H1 (cell line): Measurements from ENCODE around the gene LYZ. TPM values are rescaled to one million over a fixed set of nuclear protein-coding genes. Genes with fewer than 3 reads are reported as not detected.

Experiments
- CTCF ChIA-PET: fragments of 300-600 bp; sonication (Branson Sonifier 250); formaldehyde crosslinking; loops from one replicate; lab custom pipeline; 2021; ENCODE audit not compliant: partially characterized antibody; lab: Charles Lee
- POLR2A ChIA-PET: fragments of 300-600 bp; sonication (Branson Sonifier 250); formaldehyde crosslinking; loops from one replicate; lab custom pipeline; 2021; ENCODE audit warnings: inconsistent platforms; ENCODE audit not compliant: partially characterized antibody; lab: Charles Lee
- DNase-seq, 2 experiments: peaks; one replicate each; pipeline versions ENCODE4 v3.0.0 to v3.0.0-alpha.2; 2010 to 2022; ENCODE audit warnings: low spot score in 2 of 2, low read depth in 1 of 2, mixed read lengths in 1 of 2
- FAIRE-seq: peaks from 2 replicates; lab custom pipeline; 2011; peaks lifted over from hg19 to GRCh38; lab: Jason Lieb, UNC
- H2AFZ ChIP-seq: 2 replicates; pipeline ENCODE4 v1.8.1; 2012; ENCODE audit warnings: low read length, inconsistent platforms
- H2AK5ac ChIP-seq: 2 replicates; pipeline ENCODE4 v1.6.1; 2013; ENCODE audit warnings: low read depth, low read length
- H2BK120ac ChIP-seq: replicated peaks from 2 replicates; pipeline ENCODE3; 2013; ENCODE audit warnings: low read depth, low read length, inconsistent platforms
- H2BK12ac ChIP-seq: 2 replicates; pipeline ENCODE4 v1.6.1; 2013; ENCODE audit warnings: low read depth, low read length
- H2BK15ac ChIP-seq: 2 replicates; pipeline ENCODE4 v1.6.1; 2013; ENCODE audit warnings: low read length
- H2BK20ac ChIP-seq: 2 replicates; pipeline ENCODE4 v1.6.1; 2013; ENCODE audit warnings: low read length
- H2BK5ac ChIP-seq: 2 replicates; pipeline ENCODE4 v1.6.1; 2013; ENCODE audit warnings: low read depth, low read length
- H3K14ac ChIP-seq: 2 replicates; pipeline ENCODE4 v1.6.1; 2013; ENCODE audit warnings: inconsistent platforms; ENCODE audit not compliant: insufficient read length
- H3K18ac ChIP-seq: 2 replicates; pipeline ENCODE4 v1.6.1; 2013; ENCODE audit warnings: low read length; ENCODE audit errors: extremely low read depth
- H3K23ac ChIP-seq: 2 replicates; pipeline ENCODE4 v1.6.1; 2013; ENCODE audit warnings: inconsistent platforms; ENCODE audit not compliant: insufficient read length
- H3K23me2 ChIP-seq: 2 replicates; pipeline ENCODE4 v1.6.1; 2013; ENCODE audit warnings: low read depth, low read length
- H3K27ac ChIP-seq: 2 replicates; pipeline ENCODE4 v1.6.1; 2011; ENCODE audit warnings: low read depth, low read length, inconsistent platforms
- H3K27me3 ChIP-seq, 4 experiments: replicated peaks in 1 of 4; 1 replicate in 1 of 4; 2 replicates in 3 of 4; pipeline versions ENCODE4 v1.6.1 to v1.8.1; 2011 to 2013; ENCODE audit warnings: low read length in 3 of 4, mild to moderate bottlenecking in 3 of 4, inconsistent platforms in 2 of 4, mixed read lengths in 2 of 4, moderate library complexity in 1 of 4; ENCODE audit not compliant: control insufficient read depth in 3 of 4, insufficient read depth in 3 of 4; ENCODE audit errors: extremely low read depth in 1 of 4
- H3K36me3 ChIP-seq, 4 experiments: 2 replicates each; pipeline versions ENCODE4 v1.6.1 to v1.8.1; 2011 to 2013; ENCODE audit warnings: mild to moderate bottlenecking in 4 of 4, low read length in 3 of 4, moderate library complexity in 2 of 4, control low read depth in 1 of 4, inconsistent platforms in 1 of 4; ENCODE audit not compliant: insufficient read depth in 4 of 4, control insufficient read depth in 2 of 4
- H3K4ac ChIP-seq: replicated peaks from 2 replicates; pipeline ENCODE3; 2013; ENCODE audit warnings: low read length, low read depth, mixed read lengths, inconsistent platforms; ENCODE audit not compliant: insufficient read length
- H3K4me1 ChIP-seq, 4 experiments: replicated peaks in 1 of 4; 1 replicate in 1 of 4; 2 replicates in 3 of 4; pipeline versions ENCODE4 v1.6.1 to v1.8.1; 2011 to 2013; ENCODE audit warnings: low read length in 3 of 4, inconsistent platforms in 2 of 4, mixed read lengths in 1 of 4; ENCODE audit not compliant: insufficient read depth in 4 of 4, control insufficient read depth in 3 of 4
- H3K4me2 ChIP-seq, 2 experiments: 2 replicates each; pipeline versions ENCODE4 v1.6.1 to v1.8.1; 2011 to 2013; ENCODE audit warnings: low read depth in 2 of 2, low read length in 2 of 2, control low read depth in 1 of 2, inconsistent platforms in 1 of 2, mild to moderate bottlenecking in 1 of 2; ENCODE audit not compliant: insufficient read depth in 1 of 2
- H3K4me3 ChIP-seq, 4 experiments: fragments of 200-600, 300-600 bp in 1 of 4; sonication (generic), shearing (Covaris generic), sonication (Bioruptor Twin) in 1 of 4; 2 replicates each; pipeline versions ENCODE4 v1.5.1 to v1.8.1; 2011 to 2016; ENCODE audit warnings: low read length in 4 of 4, low read depth in 3 of 4, control low read depth in 2 of 4, inconsistent platforms in 2 of 4, mild to moderate bottlenecking in 2 of 4, mixed read lengths in 1 of 4, moderate library complexity in 1 of 4; ENCODE audit not compliant: insufficient read depth in 2 of 4; ENCODE audit errors: extremely low read depth in 1 of 4
- H3K56ac ChIP-seq: replicated peaks from 2 replicates; pipeline ENCODE3; 2013; ENCODE audit warnings: low read depth, mild to moderate bottlenecking, mixed read lengths, low read length, inconsistent platforms; ENCODE audit not compliant: insufficient read length
- H3K79me1 ChIP-seq: 2 replicates; pipeline ENCODE4 v1.6.1; 2013; ENCODE audit warnings: low read depth, low read length, control low read depth
- H3K79me2 ChIP-seq, 2 experiments: 2 replicates each; pipeline versions ENCODE4 v1.6.1 to v1.8.1; 2012 to 2013; ENCODE audit warnings: low read length in 2 of 2, mild to moderate bottlenecking in 2 of 2, inconsistent platforms in 1 of 2; ENCODE audit not compliant: insufficient read depth in 2 of 2, control insufficient read depth in 1 of 2
- H3K9ac ChIP-seq, 4 experiments: replicated peaks in 1 of 4; 1 replicate in 1 of 4; 2 replicates in 3 of 4; pipeline versions ENCODE4 v1.6.1 to v1.8.1; 2011 to 2013; ENCODE audit warnings: low read depth in 3 of 4, low read length in 3 of 4, control low read depth in 2 of 4, mild to moderate bottlenecking in 2 of 4, moderate library complexity in 2 of 4, inconsistent platforms in 1 of 4; ENCODE audit errors: extremely low read depth in 1 of 4
- H3K9me3 ChIP-seq, 2 experiments: 2 replicates each; pipeline versions ENCODE4 v1.6.1 to v1.8.1; 2012 to 2013; ENCODE audit warnings: mild to moderate bottlenecking in 2 of 2, moderate library complexity in 2 of 2, control low read depth in 1 of 2, inconsistent platforms in 1 of 2, low read depth in 1 of 2, low read length in 1 of 2, mixed read lengths in 1 of 2; ENCODE audit not compliant: insufficient read depth in 2 of 2
- H4K20me1 ChIP-seq, 2 experiments: replicated peaks in 1 of 2; 2 replicates each; pipeline versions ENCODE3 to v1.8.1; 2011 to 2013; ENCODE audit warnings: inconsistent platforms in 2 of 2, low read length in 2 of 2, mild to moderate bottlenecking in 1 of 2; ENCODE audit not compliant: insufficient read depth in 2 of 2, control insufficient read depth in 1 of 2
- H4K5ac ChIP-seq: 2 replicates; pipeline ENCODE4 v1.6.1; 2013; ENCODE audit warnings: low read length, low read depth, mixed read lengths, inconsistent platforms; ENCODE audit not compliant: insufficient read length
- H4K8ac ChIP-seq: 2 replicates; pipeline ENCODE4 v1.8.0; 2013; ENCODE audit warnings: mild to moderate bottlenecking, moderate library complexity, low read length, inconsistent platforms; ENCODE audit not compliant: insufficient read depth; ENCODE audit errors: extremely low read depth
- H4K91ac ChIP-seq: replicated peaks from 2 replicates; pipeline ENCODE3; 2013; ENCODE audit warnings: low read length, mixed read lengths, inconsistent platforms; ENCODE audit not compliant: insufficient read length
- GABPA ChIP-seq: IDR thresholded peaks from 2 replicates; pipeline ENCODE4 v1.6.1; 2011; ENCODE audit warnings: mild to moderate bottlenecking, low read length, moderate library complexity, borderline replicate concordance; ENCODE audit not compliant: insufficient read depth
- GTF2F1 ChIP-seq: IDR thresholded peaks from 2 replicates; pipeline ENCODE4 v1.6.1; 2012; ENCODE audit warnings: low read depth, low read length, improper control_type of control experiment, borderline replicate concordance
- POLR2A ChIP-seq, 2 experiments: IDR thresholded peaks; 1 replicate in 1 of 2; 2 replicates in 1 of 2; pipeline ENCODE4 v1.6.1; 2011; ENCODE audit warnings: low read depth in 2 of 2, low read length in 2 of 2, mild to moderate bottlenecking in 2 of 2; ENCODE audit errors: control extremely low read depth in 1 of 2
- RXRA ChIP-seq: IDR thresholded peaks from 2 replicates; pipeline ENCODE4 v1.6.1; 2011; ENCODE audit warnings: low read depth, mild to moderate bottlenecking, low read length, moderate library complexity; ENCODE audit not compliant: insufficient read depth
- TCF12 ChIP-seq: IDR thresholded peaks from 2 replicates; pipeline ENCODE4 v1.6.1; 2011; ENCODE audit warnings: low read depth, mild to moderate bottlenecking, low read length
- WGBS, 2 experiments: shearing (Covaris generic) in 1 of 2; methylation state at CpG; one replicate each; pipeline versions ENCODE4 v1.1.6 to v1.1.7; 2013 to 2015; ENCODE audit warnings: low lambda C conversion rate in 2 of 2, mixed read lengths in 2 of 2, inconsistent platforms in 1 of 2, low coverage in 1 of 2, missing lambda C conversion rate in 1 of 2; ENCODE audit not compliant: insufficient replicate concordance in 2 of 2, insufficient coverage in 1 of 2, insufficient read length in 1 of 2; ENCODE audit errors: extremely low coverage in 1 of 2, missing lambda C conversion rate in 1 of 2; 5-methylcytosine and 5-hydroxymethylcytosine counted together
- polyA plus RNA-seq, 7 experiments: library from polyadenylated mRNA; depleted of rRNA in 3 of 7; stranded (reverse) in 5 of 7; unstranded in 2 of 7; fragments of >200 nt in 5 of 7; fragments of 200-250 nt in 2 of 7; gene quantifications; 1 replicate in 5 of 7; 2 replicates in 1 of 7; 4 replicates in 1 of 7; pipeline versions ENCODE4 v1.2.1 to v1.2.3, GENCODE V29; 2011 to 2013; ENCODE audit warnings: missing spikeins in 2 of 7, mixed read lengths in 2 of 7
- total RNA-seq: library from RNA; stranded (reverse); fragmentation: NEBNext Ultra II Directional; extraction: Animal tissue kit (Norgen Biotek cat#: 25700); gene quantifications from 2 replicates; pipeline ENCODE4 v1.2.1, GENCODE V29; 2021
- TF ChIP-seq, protein P1 (sequence below): IDR thresholded peaks from 2 replicates; pipeline ENCODE4 v1.6.1; 2012; ENCODE audit warnings: inconsistent platforms

The LYZ gene
- total and polyA plus RNA-seq, 2 of the 8 experiments (the other 6 are each of a cell fraction or from before 2014, with no cell fraction given) = not detected

DNA sequence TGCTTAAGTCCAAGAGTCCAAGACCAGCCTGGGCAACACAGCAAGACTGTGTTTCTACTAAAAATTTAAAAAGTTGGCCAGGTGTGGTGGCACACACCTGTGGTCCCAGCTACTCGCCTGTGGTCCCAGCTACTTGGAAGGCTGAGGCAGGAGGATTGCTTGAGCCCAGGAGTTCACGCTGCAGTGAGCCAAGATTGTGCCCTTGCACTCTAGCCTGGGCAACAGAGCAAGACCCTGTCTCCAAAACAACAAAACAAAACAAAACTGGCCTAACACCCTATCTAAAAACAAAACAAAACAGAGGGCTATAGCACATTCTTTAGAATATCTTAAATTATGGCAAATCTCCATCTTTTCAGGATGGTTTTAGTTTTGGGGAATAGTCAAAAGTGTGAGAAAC, 3.1 kb upstream of the LYZ start:
- Histone ChIP-seq H3K23me2 (no peaks in the 10 kb centered on the region), H2BK20ac (no peak overlapping the region), H3K79me1 (no peaks in the 10 kb centered on the region), H3K4me2 (no peak overlapping the region), H2BK15ac (no peak overlapping the region), H3K9me3 (no peaks in the 10 kb centered on the region), H4K91ac (no peak overlapping the region), H3K23ac (no peak overlapping the region), H3K9ac (no peak overlapping the region), H3K36me3 (no peaks in the 10 kb centered on the region), H3K18ac (no peak overlapping the region), H2BK12ac (no peak overlapping the region), H3K4ac (no peak overlapping the region), H4K20me1 (no peaks in the 10 kb centered on the region), H2AK5ac (no peak overlapping the region), H2BK5ac (no peak overlapping the region), H3K4me1 (no peaks in the 10 kb centered on the region), H3K27ac (no peak overlapping the region), H4K8ac (no peak overlapping the region), H4K5ac (no peak overlapping the region), H3K27me3 (no peaks in the 10 kb centered on the region), H2BK120ac (no peak overlapping the region), H3K4me3 (no peak overlapping the region), H3K79me2 (no peaks in the 10 kb centered on the region), H3K14ac (no peak overlapping the region), H3K56ac (no peak overlapping the region), H2AFZ (no peak overlapping the region)
- DNase-seq (no peak), FAIRE-seq (no peak)
- ChIA-PET CTCF (interaction anchor here (1.7 kb wide), 1 partner anchor 13 kb away, joined by 7 read pairs; no protein-coding TSS in a partner anchor), POLR2A (no interaction called here)
- TF ChIP-seq, protein P1, sequence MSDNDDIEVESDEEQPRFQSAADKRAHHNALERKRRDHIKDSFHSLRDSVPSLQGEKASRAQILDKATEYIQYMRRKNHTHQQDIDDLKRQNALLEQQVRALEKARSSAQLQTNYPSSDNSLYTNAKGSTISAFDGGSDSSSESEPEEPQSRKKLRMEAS = no peak
- TF ChIP-seq GABPA = no peak
- no peak for TF ChIP-seq RXRA
- TF ChIP-seq TCF12 = no peak
- TF ChIP-seq POLR2A (IDR thresholded peaks at IDR 0.05; ENCODE audit: control extremely low read depth in 1 of 2, low read depth in 2 of 2, low read length in 2 of 2) = no peak
- no peak for TF ChIP-seq GTF2F1
- 90% methylated on average over 2 of the region's 2 CpGs; no CpG with 5 or more reads in 1 of the 2 experiments for WGBS, 2 experiments
